ENCODE data around the gene CROCC2.

GRCh38 chr2:240865391-240865790, 40.7 kb upstream of the CROCC2 start:
- TF ChIP-seq MAFK (IDR thresholded peaks at IDR 0.05; ENCODE audit: partially characterized antibody) (no peak), ESRRA (IDR thresholded peaks at IDR 0.05; ENCODE audit: borderline replicate concordance, low read length) (no peak), CHD2 (IDR thresholded peaks at IDR 0.05; ENCODE audit: low read length, partially characterized antibody) (no peak), ZC3H11A (IDR thresholded peaks at IDR 0.05) (no peak), FOSL2 (IDR thresholded peaks at IDR 0.05) (no peak), FOSL2 (CRISPR knock-in tag; IDR thresholded peaks at IDR 0.05) (no peak), BCL3 (IDR thresholded peaks at IDR 0.05) (no peak), ZFP36 (IDR thresholded peaks at IDR 0.05; ENCODE audit: borderline replicate concordance, partially characterized antibody) (no peak), ZNF302 (CRISPR knock-in tag; IDR thresholded peaks at IDR 0.05) (no peak), CTCF (IDR thresholded peaks at IDR 0.05) (no peak)
